NCI-H2081 treated with DMSO at 0.1 percent for 48 hours (cell line): ENCODE data around the gene ATRIP.

ENCODE experiments used
- DNase-seq: peaks from one replicate; lab custom pipeline; 2025; lab: John Stamatoyannopoulos, UW

Gene ATRIP

DNA sequence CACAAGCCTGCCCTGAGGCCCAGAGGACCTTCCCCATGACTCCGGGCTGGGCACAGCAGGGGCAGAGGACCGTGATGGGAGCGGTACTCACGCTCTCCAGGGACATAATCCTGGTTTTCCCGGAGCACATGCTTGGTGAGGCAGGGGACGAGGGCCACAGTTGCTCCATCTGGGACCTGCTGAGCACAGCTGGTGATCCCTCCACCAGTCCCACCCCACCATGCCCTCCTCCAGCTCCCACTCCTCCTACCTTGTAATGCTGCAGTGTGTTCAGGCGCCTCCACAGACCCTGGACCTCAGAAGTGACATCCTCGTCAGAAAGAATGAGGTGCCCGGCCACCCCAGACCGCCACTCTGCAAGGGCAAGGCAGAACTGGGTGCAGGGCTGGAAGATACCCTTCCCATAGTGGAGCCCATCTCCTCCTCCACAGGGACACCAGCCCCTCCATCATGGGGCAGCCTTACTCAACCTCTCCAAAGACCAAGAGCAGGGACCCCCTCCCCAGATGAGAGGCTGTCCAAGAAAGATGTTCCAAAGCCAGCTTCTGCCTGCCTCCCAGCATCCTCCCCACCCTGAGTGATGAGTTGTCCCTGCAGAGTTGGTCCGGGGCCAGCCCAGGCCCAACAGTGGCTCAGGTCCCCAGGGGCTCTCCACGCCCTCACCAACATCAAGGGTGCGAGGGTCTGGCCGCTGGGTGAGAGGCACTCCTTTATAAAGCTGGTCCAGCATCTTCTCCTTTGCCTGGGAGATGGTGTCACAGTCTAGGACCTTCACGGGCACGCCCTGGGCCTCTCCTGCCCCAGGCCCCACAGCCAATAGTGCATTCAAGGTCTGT is 36.1 kb upstream of the ATRIP start:
- no peak for DNase-seq

DNA sequence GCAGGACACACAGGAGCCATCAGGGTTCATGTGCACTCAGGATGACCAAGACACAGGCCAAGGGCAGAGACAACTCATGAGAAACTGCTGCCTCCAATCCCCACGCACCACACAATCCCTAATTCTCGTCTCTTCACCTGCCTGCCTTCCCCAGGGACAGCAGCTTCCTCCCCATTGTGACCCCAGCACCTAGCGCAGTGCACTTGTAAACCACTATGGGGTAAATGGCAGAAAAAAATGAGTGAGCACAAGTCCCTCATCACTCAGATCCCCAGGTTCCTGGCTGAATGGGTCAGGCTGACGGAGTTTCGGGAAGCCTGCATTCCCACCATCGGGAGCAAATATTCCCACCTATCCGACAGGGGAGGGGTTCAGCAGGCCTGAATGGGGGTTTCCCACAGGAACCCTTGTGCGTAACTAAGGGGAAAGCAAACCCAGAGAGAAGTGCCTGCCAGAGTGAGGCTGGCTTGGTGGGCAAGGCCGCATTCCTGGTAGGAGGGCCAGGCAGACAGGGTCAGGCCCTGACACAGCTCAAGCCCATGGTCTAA is 35.4 kb upstream of the ATRIP start:
- no peak for DNase-seq

DNA sequence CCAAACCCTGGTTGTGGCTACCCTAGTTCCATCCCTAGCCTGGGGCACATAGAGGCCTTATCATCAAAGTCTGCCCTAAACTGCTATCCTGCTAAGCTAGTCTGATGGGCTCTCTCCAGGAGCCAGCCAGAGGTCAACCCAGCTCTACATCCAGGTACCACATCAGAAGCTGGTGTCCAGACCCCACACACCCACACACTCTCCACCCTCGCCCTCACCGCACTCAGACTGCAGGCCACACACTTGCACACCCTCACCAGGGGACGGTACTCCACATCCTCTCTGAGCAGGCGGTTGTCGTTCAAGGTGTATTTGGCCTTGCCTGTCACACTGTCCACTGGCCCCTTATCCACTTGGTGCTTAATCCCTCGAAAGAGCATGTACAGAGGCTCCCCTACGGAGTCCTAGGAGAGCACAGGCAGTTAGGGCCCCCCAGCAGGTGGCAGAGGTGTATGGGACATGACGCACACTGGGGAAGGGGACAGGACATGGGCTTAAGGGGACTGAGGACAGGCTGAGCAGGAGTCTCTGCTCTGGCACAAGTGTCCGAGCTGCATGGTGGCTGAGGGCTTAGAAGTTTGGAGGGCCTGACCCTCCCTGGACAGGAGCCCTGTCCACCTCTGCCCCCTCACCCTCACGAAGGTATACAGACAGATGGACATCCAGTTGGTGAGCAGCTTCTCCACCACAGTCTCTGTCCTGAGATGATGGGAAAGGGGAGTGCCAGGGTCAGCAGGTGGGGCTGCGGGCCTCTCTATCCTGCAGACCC is 34.7 kb upstream of the ATRIP start:
- DNase-seq, result no peak

DNA sequence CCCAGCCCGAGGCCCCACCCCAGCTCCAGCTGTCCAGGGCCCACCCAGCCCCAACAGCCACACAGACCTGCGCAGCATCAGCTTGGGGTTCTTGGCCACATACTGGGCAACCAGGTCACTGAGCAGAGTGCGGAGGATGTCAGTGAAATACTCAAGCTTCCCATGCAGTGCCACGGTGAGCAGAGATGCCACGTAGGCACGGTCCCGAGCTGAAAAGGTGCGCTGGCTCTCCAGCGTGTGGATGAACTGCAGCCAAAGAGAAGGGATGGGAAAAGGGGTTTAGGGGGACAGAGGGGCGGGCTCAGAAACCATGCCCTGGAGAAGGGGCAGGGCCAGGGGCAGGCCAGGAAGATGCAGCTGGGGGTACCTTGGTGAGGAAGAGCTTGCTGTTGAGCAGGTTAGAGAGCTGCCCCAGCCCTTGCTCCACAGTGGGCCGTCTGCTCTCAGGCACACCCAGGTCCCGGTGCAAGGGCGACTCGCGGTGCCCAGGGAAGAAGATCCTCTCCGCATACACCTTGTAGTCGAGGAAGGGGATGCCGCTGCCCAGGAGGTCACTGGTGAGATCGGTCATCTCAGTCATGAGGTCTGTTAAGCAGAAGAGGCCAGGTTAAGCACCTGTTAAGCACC is 34.0 kb upstream of the ATRIP start:
- DNase-seq, result no peak

DNA sequence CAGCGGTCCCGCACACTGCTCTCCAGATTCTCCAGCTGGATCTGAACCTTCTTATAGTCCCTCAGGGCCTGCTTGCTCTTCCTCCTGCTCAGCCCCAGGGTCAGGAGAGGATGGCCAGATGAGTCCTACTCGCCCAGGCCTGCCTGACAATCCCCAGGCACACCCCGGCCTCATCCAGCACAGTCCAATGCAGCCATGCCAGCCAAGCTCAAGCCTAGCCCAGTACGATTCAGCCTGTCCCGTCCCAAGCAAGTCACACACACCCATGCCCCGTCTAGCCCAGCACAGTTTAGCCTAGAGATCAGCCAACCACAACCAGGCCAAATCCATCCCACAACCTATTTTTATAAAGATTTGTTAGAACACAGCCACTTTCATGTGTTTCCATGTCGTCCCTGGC is 33.5 kb upstream of the ATRIP start:
- DNase-seq, result no peak

DNA sequence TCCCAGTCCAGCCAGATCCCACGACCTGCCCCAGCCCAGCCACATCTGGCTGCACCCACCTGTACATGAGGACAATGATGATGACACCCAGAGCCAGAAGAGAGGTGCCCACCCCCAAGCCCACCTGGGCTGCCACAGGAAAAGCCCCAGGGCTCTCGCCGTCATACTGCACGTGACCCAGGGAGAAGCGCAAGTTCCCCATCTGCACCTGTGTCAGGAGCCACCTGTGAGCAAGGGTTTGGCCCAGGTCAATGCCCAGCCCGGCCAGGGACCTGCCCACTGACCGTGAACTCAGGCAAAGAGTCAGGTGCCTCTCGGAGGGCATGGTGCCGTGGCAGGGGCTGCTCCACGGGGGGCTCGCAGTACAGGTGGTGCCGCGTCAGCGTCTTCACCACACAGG is 32.9 kb upstream of the ATRIP start:
- DNase-seq, result no peak

DNA sequence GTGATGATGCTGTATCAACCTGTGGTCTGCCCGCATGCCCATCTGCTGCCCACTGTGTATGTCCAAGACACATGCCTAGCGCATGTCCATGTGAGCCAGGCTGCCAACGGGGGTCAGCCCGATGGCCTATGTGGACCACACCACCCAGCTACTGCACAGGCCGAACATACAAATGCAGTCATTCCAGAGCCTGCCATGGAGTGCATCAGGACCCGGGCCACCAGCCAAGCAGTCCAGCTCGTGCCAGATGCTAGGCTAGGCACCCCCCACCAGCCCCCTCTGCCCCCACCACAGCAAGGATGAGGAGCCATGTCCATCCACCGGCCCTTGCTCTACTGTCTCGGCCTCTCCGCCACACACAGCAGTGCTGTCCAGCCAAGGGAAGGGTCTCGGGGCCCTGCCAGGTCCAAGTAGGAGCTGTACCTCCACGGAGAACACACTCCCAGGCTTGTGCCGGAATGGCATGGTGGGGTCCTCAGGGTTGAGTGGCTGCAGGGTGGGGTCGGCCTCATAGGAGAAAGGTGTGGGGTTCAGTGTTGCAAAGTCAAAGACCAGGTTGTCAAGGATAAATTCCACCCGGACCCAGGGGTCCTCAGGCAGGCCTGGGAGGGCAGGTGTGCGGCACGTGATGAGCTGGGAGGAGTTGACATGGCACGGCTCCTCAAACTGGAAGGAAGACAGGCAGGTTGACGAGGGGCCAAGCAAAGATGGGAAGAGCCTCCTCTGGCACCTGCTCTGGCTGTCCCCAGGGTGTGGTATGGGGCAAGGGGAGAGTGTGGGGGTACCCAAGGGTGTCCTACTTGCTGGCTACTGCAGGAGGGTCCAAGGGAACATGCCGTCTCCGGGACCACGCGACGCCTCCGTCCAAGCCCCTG is 31.9 kb upstream of the ATRIP start:
- no peak for DNase-seq

DNA sequence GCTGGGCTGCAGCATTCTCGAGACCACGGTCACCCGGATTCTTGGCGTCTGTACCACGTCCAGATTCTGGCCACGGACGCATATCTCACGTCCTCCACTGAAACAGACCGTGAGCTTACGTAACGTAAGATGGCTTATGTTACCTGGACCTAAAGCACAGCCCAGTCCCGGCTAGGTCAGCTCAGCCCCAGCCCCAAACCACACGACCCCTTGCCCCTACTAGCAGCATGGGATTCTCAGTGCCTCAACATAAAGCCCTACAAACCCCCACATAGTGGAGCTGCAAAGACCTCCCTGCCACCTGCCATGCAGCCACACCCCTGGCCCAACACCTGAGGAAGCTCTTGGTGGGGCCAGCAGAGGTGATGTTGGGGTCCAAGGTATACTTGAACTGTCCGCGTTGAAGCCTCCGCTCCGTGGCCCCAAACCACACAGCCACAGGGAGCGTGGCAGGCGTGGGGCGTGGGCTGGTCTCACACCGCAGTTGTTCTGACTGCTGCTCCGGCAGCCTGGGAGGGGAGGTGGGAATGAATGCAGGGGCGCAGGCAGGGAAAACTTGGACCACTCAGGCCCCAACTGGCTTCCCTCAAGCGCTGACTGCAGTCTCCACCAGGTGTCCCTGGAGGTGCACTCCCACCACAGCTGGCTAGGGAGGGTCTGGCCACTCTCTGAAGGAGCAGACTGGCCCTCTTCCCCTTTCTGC is 31.1 kb upstream of the ATRIP start:
- DNase-seq, result no peak

DNA sequence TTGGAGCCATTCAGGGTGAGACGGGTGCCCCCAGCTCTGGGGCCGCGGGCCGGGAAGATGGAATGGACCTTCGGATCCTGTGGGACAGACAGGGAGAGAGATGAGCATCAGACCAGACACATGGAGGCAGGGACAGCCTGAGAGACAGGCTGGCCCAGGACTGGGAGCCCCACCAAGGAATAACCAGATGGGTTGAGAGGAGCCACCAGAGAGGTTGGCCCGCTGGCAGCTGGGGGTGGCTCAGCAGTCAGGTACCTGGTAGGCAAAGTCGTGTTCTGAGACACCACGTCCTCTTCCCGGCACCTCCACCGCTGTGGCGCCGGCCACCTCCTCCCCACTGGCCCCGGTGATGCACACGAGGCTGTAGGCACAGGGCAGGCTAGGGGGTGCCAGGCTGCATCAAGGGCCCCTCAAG is 30.4 kb upstream of the ATRIP start:
- no peak for DNase-seq

DNA sequence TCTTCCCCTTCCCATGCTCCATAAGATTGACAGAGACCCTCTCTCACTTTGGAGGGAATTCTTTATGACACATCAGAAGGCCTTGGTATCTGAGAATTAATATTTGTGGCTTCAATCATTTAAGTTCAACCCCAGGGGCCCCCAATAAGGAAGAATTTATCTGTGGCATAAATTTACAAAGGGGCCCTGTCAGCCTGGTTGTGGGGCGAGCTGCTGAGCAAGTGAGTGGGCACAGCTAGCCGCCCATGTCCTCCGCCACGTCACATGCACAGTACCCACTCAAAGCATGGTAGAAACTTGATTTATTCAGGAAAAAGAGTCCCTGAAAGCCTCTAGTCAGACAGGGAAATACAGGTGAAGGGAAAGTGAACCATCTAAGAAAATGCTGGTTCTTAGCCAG is 30.0 kb upstream of the ATRIP start:
- DNase-seq, result no peak

DNA sequence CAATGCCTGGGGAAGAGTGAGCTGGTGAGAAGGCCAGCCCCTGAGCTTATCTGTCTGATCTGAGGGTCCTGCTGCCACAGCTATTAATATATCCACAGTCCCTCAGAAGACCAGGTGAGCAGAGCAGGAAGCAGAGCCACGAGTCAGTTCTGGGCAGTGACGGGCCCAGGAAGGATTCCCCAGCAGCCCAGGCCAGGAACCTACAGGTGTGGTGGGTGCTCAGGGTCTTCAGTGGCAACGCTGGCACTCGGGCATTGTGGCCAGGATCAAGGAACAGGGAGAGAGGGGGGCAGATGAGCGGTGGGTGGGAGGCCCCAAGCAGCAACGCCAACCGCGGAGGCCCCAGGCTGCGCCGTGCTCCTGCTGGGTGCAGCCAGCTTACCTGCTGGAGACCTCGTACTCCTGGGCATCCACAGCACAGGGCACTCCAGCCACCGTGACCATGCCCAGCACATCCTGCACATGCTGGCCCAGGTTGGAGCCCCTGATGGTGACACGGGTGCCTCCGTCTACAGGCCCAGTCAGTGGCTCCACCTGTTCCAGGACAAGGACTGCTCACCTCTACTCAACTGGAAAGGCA is 28.9 kb upstream of the ATRIP start:
- no peak for DNase-seq

DNA sequence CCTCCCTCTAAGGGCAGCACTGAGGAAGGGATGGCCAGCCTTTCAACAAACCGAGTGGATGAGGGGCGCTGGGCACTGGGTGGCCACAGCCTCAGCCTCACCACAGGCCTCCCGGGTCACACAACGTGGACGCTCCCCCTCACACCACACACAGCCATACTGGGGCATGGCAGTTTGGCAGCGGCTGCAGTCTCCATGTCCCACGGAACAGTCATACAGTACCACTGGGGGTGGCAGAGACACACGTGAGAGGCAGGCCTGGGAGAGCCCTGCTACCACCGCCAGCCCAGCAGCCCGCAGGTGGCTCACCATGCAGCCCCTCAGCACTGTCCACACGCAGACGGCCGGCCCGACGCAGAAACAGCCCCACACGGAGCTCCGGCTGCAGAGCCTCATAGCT is 28.4 kb upstream of the ATRIP start:
- no peak for DNase-seq

DNA sequence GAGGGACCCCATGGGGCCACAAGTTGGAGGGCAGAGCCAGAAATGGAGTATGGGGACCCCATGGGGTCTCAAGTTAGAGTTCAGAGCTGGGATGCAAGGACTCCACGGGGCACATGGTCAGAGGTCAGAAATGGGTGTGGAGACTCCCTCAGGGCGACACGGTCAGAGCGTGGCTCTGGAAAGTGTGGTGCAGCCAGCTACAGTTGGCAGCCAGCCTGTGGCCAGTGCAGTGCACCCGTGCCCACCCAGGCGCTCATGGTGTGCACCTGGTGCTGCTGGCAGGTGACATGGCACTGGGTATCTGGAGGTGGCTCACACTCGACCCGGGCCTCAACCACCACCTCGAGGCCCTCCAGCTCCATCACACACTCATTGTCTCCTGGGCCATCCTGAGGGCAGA is 27.9 kb upstream of the ATRIP start:
- no peak for DNase-seq

DNA sequence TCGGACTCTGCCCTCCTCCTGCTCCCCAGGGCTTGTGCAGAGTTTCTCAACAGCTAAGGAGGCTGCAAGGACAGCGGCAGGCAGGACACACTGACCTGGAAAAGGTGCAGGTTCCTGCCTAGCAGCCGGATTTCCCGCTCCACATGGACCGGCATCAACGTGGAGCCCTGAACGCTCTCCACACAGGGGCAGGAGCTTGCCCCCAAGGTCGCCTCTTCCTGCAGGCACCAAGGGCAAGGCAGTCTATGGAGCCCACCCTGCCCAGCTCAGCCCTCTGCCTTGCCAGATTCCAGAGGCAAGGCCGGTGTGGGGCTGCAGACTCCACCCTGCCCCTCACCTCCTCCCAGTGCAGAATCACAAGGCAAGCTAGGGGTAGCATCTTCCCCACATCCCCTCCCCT is 27.4 kb upstream of the ATRIP start:
- DNase-seq, result no peak

DNA sequence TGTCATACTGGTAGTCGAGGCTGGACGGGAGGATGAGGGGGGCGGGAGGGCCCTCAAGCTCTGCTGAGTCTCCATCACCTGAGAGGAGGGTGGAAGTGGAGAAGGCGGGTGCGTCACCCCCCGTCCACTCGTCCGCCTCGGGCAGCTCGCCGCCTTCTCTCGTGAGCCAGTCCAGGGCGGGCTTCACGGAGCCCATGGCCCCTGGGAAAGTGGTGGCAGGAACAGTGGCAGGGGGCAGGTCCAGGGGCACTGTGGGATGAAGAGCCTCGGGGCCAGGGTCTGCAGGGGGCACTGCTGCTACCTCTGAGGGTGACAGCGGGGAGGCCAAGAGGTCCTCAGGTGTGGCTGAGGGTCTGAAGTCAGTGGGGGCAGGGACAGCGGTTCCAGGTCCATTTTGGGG is 26.9 kb upstream of the ATRIP start:
- DNase-seq, result no peak

DNA sequence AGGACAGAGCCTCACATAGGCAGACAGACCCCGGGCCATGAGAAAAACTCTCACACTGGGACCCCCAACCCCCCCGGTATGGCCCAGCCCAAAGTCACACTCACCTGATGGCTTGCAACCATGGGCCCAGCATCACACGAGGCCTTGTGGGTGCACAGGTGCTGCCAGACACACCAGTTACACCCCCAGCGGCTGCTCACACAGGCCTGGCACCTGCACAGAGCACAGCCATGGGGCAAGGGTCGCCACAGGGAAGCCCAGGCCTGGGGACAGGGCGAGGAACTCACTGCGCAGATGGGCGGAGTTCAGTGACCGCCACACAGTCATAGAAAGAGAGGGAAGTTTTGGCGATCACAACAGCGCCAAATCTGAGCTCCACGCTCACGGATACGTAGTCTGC is 26.0 kb upstream of the ATRIP start:
- no peak for DNase-seq

DNA sequence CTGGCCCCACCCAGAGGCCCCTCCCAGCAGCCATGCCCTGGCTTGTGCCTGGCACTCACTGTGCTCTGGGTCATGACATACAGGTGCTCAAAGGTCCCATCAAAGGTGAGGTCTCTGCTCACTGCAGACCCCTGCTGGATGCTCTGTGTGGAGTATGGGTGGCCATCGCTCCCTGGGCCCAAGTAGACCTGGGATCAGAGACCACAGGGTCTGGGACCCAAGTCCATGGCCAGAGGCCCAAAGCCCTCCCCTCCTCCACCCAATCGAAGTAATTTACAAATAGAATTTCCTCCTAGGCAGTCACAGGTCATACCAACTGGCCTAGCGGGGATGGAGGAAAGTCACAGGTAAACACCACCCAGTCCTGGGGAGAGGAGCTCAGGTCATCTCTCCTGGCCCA is 24.3 kb upstream of the ATRIP start:
- no peak for DNase-seq

DNA sequence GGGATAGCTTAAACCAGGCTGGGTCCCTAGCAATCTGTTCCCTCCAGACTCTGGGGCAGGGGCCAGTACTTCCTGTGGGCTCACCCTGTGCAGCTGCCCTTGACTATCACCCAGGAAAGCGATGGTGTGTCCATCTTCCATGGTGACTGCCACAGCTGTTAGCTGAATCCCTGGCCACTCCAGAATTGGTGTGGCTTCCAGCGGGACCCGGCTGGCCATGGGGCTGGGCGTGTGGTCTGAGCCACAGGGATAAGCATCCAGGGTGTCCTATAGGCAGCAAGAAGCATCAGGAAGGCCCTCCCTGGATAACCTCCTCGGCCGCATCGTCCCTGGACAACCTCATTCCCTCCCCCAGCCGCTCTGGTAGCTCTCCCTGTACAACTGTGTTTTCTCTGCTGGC is 23.9 kb upstream of the ATRIP start:
- DNase-seq, result no peak

DNA sequence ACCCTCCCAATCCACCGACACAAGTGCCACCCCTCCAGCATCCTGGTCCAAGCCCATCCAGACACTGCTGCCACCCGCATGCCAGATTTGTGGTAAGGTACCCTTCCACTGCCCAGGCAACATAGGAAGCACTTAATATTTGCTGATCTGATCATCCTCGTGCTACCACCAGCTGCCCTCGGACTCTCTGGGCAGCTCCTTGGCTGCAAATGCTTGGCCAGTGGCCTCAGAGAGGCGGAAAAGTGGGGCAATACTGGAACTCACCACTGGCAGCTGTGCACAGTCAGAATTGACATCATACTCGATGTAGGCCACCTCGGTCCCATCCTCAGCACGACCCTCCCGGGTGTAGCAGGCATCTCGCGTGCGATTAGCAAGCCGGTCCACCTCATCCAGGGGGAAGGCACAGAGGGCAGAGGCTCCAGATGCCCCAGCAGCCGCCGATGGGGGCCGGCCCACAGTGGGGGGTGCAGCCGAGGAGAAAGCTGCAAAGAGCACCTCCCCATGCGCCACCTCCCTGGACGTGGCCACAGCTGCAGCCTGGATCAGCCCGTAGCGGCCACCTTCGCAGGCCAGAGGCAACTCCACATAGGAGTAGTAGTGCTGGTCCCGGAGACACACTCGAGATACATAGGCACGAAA is 23.2 kb upstream of the ATRIP start:
- no peak for DNase-seq
